OCI-LY1 (cell line): ENCODE results near the gene INTS7.

Source experiments
- EZH2 ChIP-seq: fragments of 200-600 bp; sonication (generic), shearing (Covaris generic); IDR thresholded peaks from 2 replicates; pipeline ENCODE4 v1.8.0; 2017; ENCODE audit warnings: borderline replicate concordance, mixed run types, mild to moderate bottlenecking, antibody characterized with exemption, low read length, moderate library complexity, mixed read lengths
- TF ChIP-seq, protein P1 (sequence below): fragments of 200-600 bp; sonication (generic), shearing (Covaris generic); IDR thresholded peaks from 2 replicates; pipeline ENCODE4 v1.5.1; 2017; ENCODE audit warnings: mild to moderate bottlenecking, antibody characterized with exemption, low read length, moderate library complexity, mixed read lengths

DNA sequence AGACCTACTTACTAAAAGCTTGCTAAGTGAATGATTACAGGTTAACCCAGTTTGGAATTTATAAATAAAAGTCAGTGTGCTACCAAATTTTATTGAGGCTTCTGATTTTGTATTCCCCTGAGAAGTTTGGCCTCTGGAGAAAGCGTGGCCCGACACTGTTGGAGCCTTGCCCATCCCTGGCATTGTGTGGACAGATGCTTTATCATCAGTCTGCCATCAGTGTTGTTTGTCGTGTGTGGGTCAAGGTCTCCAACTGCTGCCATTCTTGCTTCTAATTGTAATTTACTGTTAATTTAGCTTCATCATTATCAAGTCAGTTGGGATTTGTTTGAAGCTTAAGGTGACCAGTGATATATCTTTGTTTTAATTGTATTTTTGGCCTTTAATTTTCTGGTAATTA is 142.8 kb downstream of the INTS7 start:
- TF ChIP-seq EZH2 = no peak
- TF ChIP-seq, protein P1, sequence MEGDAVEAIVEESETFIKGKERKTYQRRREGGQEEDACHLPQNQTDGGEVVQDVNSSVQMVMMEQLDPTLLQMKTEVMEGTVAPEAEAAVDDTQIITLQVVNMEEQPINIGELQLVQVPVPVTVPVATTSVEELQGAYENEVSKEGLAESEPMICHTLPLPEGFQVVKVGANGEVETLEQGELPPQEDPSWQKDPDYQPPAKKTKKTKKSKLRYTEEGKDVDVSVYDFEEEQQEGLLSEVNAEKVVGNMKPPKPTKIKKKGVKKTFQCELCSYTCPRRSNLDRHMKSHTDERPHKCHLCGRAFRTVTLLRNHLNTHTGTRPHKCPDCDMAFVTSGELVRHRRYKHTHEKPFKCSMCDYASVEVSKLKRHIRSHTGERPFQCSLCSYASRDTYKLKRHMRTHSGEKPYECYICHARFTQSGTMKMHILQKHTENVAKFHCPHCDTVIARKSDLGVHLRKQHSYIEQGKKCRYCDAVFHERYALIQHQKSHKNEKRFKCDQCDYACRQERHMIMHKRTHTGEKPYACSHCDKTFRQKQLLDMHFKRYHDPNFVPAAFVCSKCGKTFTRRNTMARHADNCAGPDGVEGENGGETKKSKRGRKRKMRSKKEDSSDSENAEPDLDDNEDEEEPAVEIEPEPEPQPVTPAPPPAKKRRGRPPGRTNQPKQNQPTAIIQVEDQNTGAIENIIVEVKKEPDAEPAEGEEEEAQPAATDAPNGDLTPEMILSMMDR = no peak
